Keratinocyte (primary cell): Measurements from ENCODE around the gene NAALADL2. TPM values are rescaled to one million over a fixed set of nuclear protein-coding genes. Genes with fewer than 3 reads are reported as not detected.
A peak's percentile ranks its signal among the peaks of the same experiment; 100 is the strongest.

Experiments used
- DNase-seq: peaks from one replicate; pipeline ENCODE4 v3.0.0-alpha.2; 2011; ENCODE audit warnings: low read depth, missing footprints, low spot score
- FAIRE-seq: peaks from 2 replicates; lab custom pipeline; 2011; peaks lifted over from hg19 to GRCh38; lab: Jason Lieb, UNC
- H2AFZ ChIP-seq: 2 replicates; pipeline ENCODE4 v1.6.0; 2012; ENCODE audit warnings: low read length, control low read depth, inconsistent platforms; ENCODE audit not compliant: control insufficient read depth
- H3K27ac ChIP-seq: 2 replicates; pipeline ENCODE4 v1.5.1; 2011; ENCODE audit warnings: low read length; ENCODE audit not compliant: control insufficient read depth, insufficient read depth
- H3K27me3 ChIP-seq: 3 replicates; pipeline ENCODE4 v1.6.0; 2011; ENCODE audit warnings: low read length; ENCODE audit not compliant: control insufficient read depth, insufficient read depth; ENCODE audit errors: extremely low read depth
- H3K36me3 ChIP-seq, 2 experiments: 2 replicates in 1 of 2; 3 replicates in 1 of 2; pipeline ENCODE4 v1.5.1; 2011; ENCODE audit warnings: low read length in 2 of 2, mild to moderate bottlenecking in 1 of 2; ENCODE audit not compliant: control insufficient read depth in 2 of 2, insufficient read depth in 2 of 2; ENCODE audit errors: extremely low read depth in 1 of 2
- H3K4me1 ChIP-seq: 3 replicates; pipeline ENCODE4 v1.5.1; 2011; ENCODE audit warnings: low read length; ENCODE audit not compliant: control insufficient read depth, insufficient read depth; ENCODE audit errors: extremely low read depth
- H3K4me2 ChIP-seq: 3 replicates; pipeline ENCODE4 v1.6.0; 2011; ENCODE audit warnings: low read depth, low read length; ENCODE audit not compliant: control insufficient read depth, insufficient read depth; ENCODE audit errors: extremely low read depth
- H3K4me3 ChIP-seq, 3 experiments: fragments of 200-600 bp in 1 of 3; sonication (generic) in 1 of 3; 2 replicates in 2 of 3; 3 replicates in 1 of 3; pipeline ENCODE4 v1.5.1; 2011 to 2016; ENCODE audit warnings: low read length in 3 of 3, mild to moderate bottlenecking in 3 of 3, control low read depth in 2 of 3, inconsistent platforms in 1 of 3, low read depth in 1 of 3, mixed read lengths in 1 of 3, mixed run types in 1 of 3, moderate library complexity in 1 of 3; ENCODE audit not compliant: control insufficient read depth in 2 of 3, insufficient read depth in 2 of 3; ENCODE audit errors: extremely low read depth in 1 of 3
- H3K79me2 ChIP-seq: 2 replicates; pipeline ENCODE4 v1.6.0; 2012; ENCODE audit warnings: low read length; ENCODE audit not compliant: control insufficient read depth, insufficient read depth
- H3K9ac ChIP-seq: 3 replicates; pipeline ENCODE4 v1.6.0; 2011; ENCODE audit warnings: low read length; ENCODE audit not compliant: control insufficient read depth, insufficient read depth; ENCODE audit errors: extremely low read depth
- H3K9me1 ChIP-seq: 3 replicates; pipeline ENCODE4 v1.6.0; 2011; ENCODE audit warnings: low read length; ENCODE audit not compliant: control insufficient read depth, insufficient read depth; ENCODE audit errors: extremely low read depth
- H3K9me3 ChIP-seq: 2 replicates; pipeline ENCODE4 v1.5.1; 2012; ENCODE audit warnings: low read depth, low read length; ENCODE audit not compliant: control insufficient read depth
- H4K20me1 ChIP-seq: 3 replicates; pipeline ENCODE4 v1.6.0; 2011; ENCODE audit warnings: low read length; ENCODE audit not compliant: control insufficient read depth, insufficient read depth; ENCODE audit errors: extremely low read depth
- CTCF ChIP-seq, 3 experiments: IDR thresholded peaks in 1 of 3; conservative IDR thresholded peaks in 1 of 3; optimal IDR thresholded peaks in 1 of 3; 2 replicates in 2 of 3; 3 replicates in 1 of 3; pipeline versions ENCODE3 to v1.5.1; 2011; ENCODE audit warnings: low read length in 3 of 3, mild to moderate bottlenecking in 3 of 3, moderate library complexity in 2 of 3, control low read depth in 1 of 3, inconsistent platforms in 1 of 3; ENCODE audit not compliant: insufficient read depth in 2 of 3; ENCODE audit errors: extremely low read depth in 1 of 3
- EZH2 ChIP-seq: IDR thresholded peaks from one replicate; pipeline ENCODE4 v1.6.1; 2012; ENCODE audit warnings: inconsistent platforms, mild to moderate bottlenecking, low read length, moderate library complexity
- dilution Hi-C: fragments of 300-500 bp; cut with MboI; formaldehyde crosslinking; loops from one replicate; pipeline ENCODE4 v1.7.0; 2020; ENCODE audit warnings: low sequenced_read_pairs; ENCODE audit not compliant: extremely low pct_ligation_motif_present
- polyA plus RNA-seq, 5 experiments: library from polyadenylated mRNA; depleted of rRNA in 3 of 5; stranded (reverse) in 3 of 5; stranded (forward) in 1 of 5; unstranded in 1 of 5; fragments of >200 nt; gene quantifications; 1 replicate in 1 of 5; 2 replicates in 3 of 5; 3 replicates in 1 of 5; pipeline versions ENCODE4 v1.2.1 to v1.2.3, GENCODE V29; 2011 to 2012; ENCODE audit warnings: missing spikeins in 2 of 5, low read depth in 1 of 5, low replicate concordance in 1 of 5

The NAALADL2 gene
- polyA plus RNA-seq, 1 donor (not counting 4 experiments of a cell fraction or from before 2014, with no cell fraction given) = 0.75 TPM

GRCh38 chr3:174873832-174874657 is 14.9 kb downstream of the NAALADL2 start:
- H3K79me2 ChIP-seq = no peaks in the 10 kb centered on the region
- no peaks in the 10 kb centered on the region for H3K9me3 ChIP-seq
- no peak overlapping the region for H3K4me2 ChIP-seq
- no peak overlapping the region for H2AFZ ChIP-seq
- dilution Hi-C loops = no loop called here
- no peak overlapping the region for H3K27ac ChIP-seq
- H3K9me1 ChIP-seq = no peaks in the 10 kb centered on the region
- peak; percentile 26 for FAIRE-seq
- H4K20me1 ChIP-seq = no peaks in the 10 kb centered on the region
- no peak overlapping the region for H3K9ac ChIP-seq
- TF ChIP-seq CTCF (optimal IDR thresholded peaks at IDR 0.05 in 1 of 3, IDR thresholded peaks at IDR 0.05 in 1 of 3, conservative IDR thresholded peaks at IDR 0.05 in 1 of 3; ENCODE audit: extremely low read depth in 1 of 3, insufficient read depth in 2 of 3, low read length in 3 of 3) = no peak
- TF ChIP-seq EZH2 = no peak
- DNase-seq = no peak
- H3K4me3 ChIP-seq = no peak overlapping the region
- no peaks in the 10 kb centered on the region for H3K36me3 ChIP-seq
- H3K27me3 ChIP-seq = no peaks in the 10 kb centered on the region
- no peaks in the 10 kb centered on the region for H3K4me1 ChIP-seq

GRCh38 chr3:174882789-174883188 is 23.7 kb downstream of the NAALADL2 start:
- H3K27me3 ChIP-seq = no peaks in the 10 kb centered on the region
- no peak overlapping the region for H3K9ac ChIP-seq
- no peak overlapping the region for H2AFZ ChIP-seq
- no peaks in the 10 kb centered on the region for H3K4me1 ChIP-seq
- dilution Hi-C loops = no loop called here
- DNase-seq (no peak), FAIRE-seq (no peak)
- no peaks in the 10 kb centered on the region for H4K20me1 ChIP-seq
- H3K9me3 ChIP-seq = no peaks in the 10 kb centered on the region
- H3K27ac ChIP-seq = no peak overlapping the region
- no peaks in the 10 kb centered on the region for H3K36me3 ChIP-seq
- TF ChIP-seq CTCF (optimal IDR thresholded peaks at IDR 0.05 in 1 of 3, IDR thresholded peaks at IDR 0.05 in 1 of 3, conservative IDR thresholded peaks at IDR 0.05 in 1 of 3; ENCODE audit: extremely low read depth in 1 of 3, insufficient read depth in 2 of 3, low read length in 3 of 3) (no peak), EZH2 (no peak)
- H3K79me2 ChIP-seq = no peaks in the 10 kb centered on the region
- no peaks in the 10 kb centered on the region for H3K9me1 ChIP-seq
- H3K4me3 ChIP-seq = no peak overlapping the region
- H3K4me2 ChIP-seq = no peak overlapping the region
